ENCODE measurements around the gene SFXN2.

The SFXN2 gene

GRCh38 chr10:102775201-102775934 is 60.9 kb downstream of the SFXN2 start:
- Histone ChIP-seq H3K27me3 (ENCODE audit: control insufficient read depth in 1 of 2, insufficient read depth in 2 of 2, low read length in 2 of 2) (no peaks in the 10 kb centered on the region), H3K4me3 (ENCODE audit: low read depth in 1 of 2, low read length in 2 of 2) (peak overlapping the region in 1 of 2 donors; percentile 57), H3K4me1 (ENCODE audit: insufficient read depth, low read length) (peaks cover 72% of the 10 kb centered on the region), H3K36me3 (ENCODE audit: insufficient read depth, low read length) (no peaks in the 10 kb centered on the region), H3K27ac (ENCODE audit: low read depth, low read length) (peak overlapping the region; percentile 99), H3K9me3 (ENCODE audit: low read length) (no peaks in the 10 kb centered on the region), H3K9ac (ENCODE audit: low read length) (peak overlapping the region; percentile 89)

GRCh38 chr10:102775935-102776669 is 61.7 kb downstream of the SFXN2 start:
- peak overlapping the region; percentile 99 for H3K27ac ChIP-seq (ENCODE audit: low read depth, low read length)
- H3K27me3 ChIP-seq (ENCODE audit: control insufficient read depth in 1 of 2, insufficient read depth in 2 of 2, low read length in 2 of 2) = no peaks in the 10 kb centered on the region
- peak overlapping the region; percentile 51 to 57 for H3K4me3 ChIP-seq (ENCODE audit: low read depth in 1 of 2, low read length in 2 of 2)
- no peaks in the 10 kb centered on the region for H3K9me3 ChIP-seq (ENCODE audit: low read length)
- peaks cover 79% of the 10 kb centered on the region for H3K4me1 ChIP-seq (ENCODE audit: insufficient read depth, low read length)
- H3K36me3 ChIP-seq (ENCODE audit: insufficient read depth, low read length) = no peaks in the 10 kb centered on the region
- H3K9ac ChIP-seq (ENCODE audit: low read length) = peak overlapping the region; percentile 89

- H3K9me3 ChIP-seq (ENCODE audit: low read length) = no peaks in the 10 kb centered on the region
- peak overlapping the region; percentile 89 for H3K9ac ChIP-seq (ENCODE audit: low read length)
- no peaks in the 10 kb centered on the region for H3K27me3 ChIP-seq (ENCODE audit: control insufficient read depth in 1 of 2, insufficient read depth in 2 of 2, low read length in 2 of 2)
- H3K4me3 ChIP-seq (ENCODE audit: low read depth in 1 of 2, low read length in 2 of 2) = peak overlapping the region; percentile 51 to 57
- peaks cover 87% of the 10 kb centered on the region for H3K4me1 ChIP-seq (ENCODE audit: insufficient read depth, low read length)
- H3K27ac ChIP-seq (ENCODE audit: low read depth, low read length) = peak overlapping the region; percentile 99
- no peaks in the 10 kb centered on the region for H3K36me3 ChIP-seq (ENCODE audit: insufficient read depth, low read length)
Observed at GRCh38 chr10:102776779-102777456, 62.5 kb downstream of the SFXN2 start.

- H3K9me3 ChIP-seq (ENCODE audit: low read length) = no peaks in the 10 kb centered on the region
- no peaks in the 10 kb centered on the region for H3K27me3 ChIP-seq (ENCODE audit: control insufficient read depth in 1 of 2, insufficient read depth in 2 of 2, low read length in 2 of 2)
- peak overlapping the region in 1 of 2 donors; percentile 29 for H3K4me3 ChIP-seq (ENCODE audit: low read depth in 1 of 2, low read length in 2 of 2)
- H3K27ac ChIP-seq (ENCODE audit: low read depth, low read length) = peak overlapping the region; percentile 99
- peak overlapping the region; percentile 41 for H3K9ac ChIP-seq (ENCODE audit: low read length)
- peaks cover 94% of the 10 kb centered on the region for H3K4me1 ChIP-seq (ENCODE audit: insufficient read depth, low read length)
- H3K36me3 ChIP-seq (ENCODE audit: insufficient read depth, low read length) = no peaks in the 10 kb centered on the region
Observed at GRCh38 chr10:102777711-102778453, 63.4 kb downstream of the SFXN2 start.

GRCh38 chr10:102778781-102779180 is 64.3 kb downstream of the SFXN2 start:
- Histone ChIP-seq H3K4me3 (ENCODE audit: low read depth in 1 of 2, low read length in 2 of 2) (no peak overlapping the region), H3K4me1 (ENCODE audit: insufficient read depth, low read length) (peaks cover 94% of the 10 kb centered on the region), H3K36me3 (ENCODE audit: insufficient read depth, low read length) (no peaks in the 10 kb centered on the region), H3K27me3 (ENCODE audit: control insufficient read depth in 1 of 2, insufficient read depth in 2 of 2, low read length in 2 of 2) (no peaks in the 10 kb centered on the region), H3K9me3 (ENCODE audit: low read length) (no peaks in the 10 kb centered on the region), H3K9ac (ENCODE audit: low read length) (no peak overlapping the region), H3K27ac (ENCODE audit: low read depth, low read length) (peak overlapping the region; percentile 14)

- no peak overlapping the region for H3K9ac ChIP-seq (ENCODE audit: low read length)
- peaks cover 86% of the 10 kb centered on the region for H3K4me1 ChIP-seq (ENCODE audit: insufficient read depth, low read length)
- no peaks in the 10 kb centered on the region for H3K9me3 ChIP-seq (ENCODE audit: low read length)
- no peaks in the 10 kb centered on the region for H3K27me3 ChIP-seq (ENCODE audit: control insufficient read depth in 1 of 2, insufficient read depth in 2 of 2, low read length in 2 of 2)
- no peaks in the 10 kb centered on the region for H3K36me3 ChIP-seq (ENCODE audit: insufficient read depth, low read length)
- peak overlapping the region; percentile 6 for H3K27ac ChIP-seq (ENCODE audit: low read depth, low read length)
- no peak overlapping the region for H3K4me3 ChIP-seq (ENCODE audit: low read depth in 1 of 2, low read length in 2 of 2)
Observed at GRCh38 chr10:102779680-102780526, 65.5 kb downstream of the SFXN2 start.

GRCh38 chr10:102780527-102780808 is 66.0 kb downstream of the SFXN2 start:
- H3K9ac ChIP-seq (ENCODE audit: low read length) = peak overlapping the region; percentile 42
- peak overlapping the region; percentile 91 for H3K27ac ChIP-seq (ENCODE audit: low read depth, low read length)
- H3K9me3 ChIP-seq (ENCODE audit: low read length) = no peaks in the 10 kb centered on the region
- H3K36me3 ChIP-seq (ENCODE audit: insufficient read depth, low read length) = no peaks in the 10 kb centered on the region
- H3K27me3 ChIP-seq (ENCODE audit: control insufficient read depth in 1 of 2, insufficient read depth in 2 of 2, low read length in 2 of 2) = no peaks in the 10 kb centered on the region
- peaks cover 84% of the 10 kb centered on the region for H3K4me1 ChIP-seq (ENCODE audit: insufficient read depth, low read length)
- no peak overlapping the region for H3K4me3 ChIP-seq (ENCODE audit: low read depth in 1 of 2, low read length in 2 of 2)

- no peak overlapping the region for H3K4me3 ChIP-seq (ENCODE audit: low read depth in 1 of 2, low read length in 2 of 2)
- peak overlapping the region; percentile 42 for H3K9ac ChIP-seq (ENCODE audit: low read length)
- no peaks in the 10 kb centered on the region for H3K9me3 ChIP-seq (ENCODE audit: low read length)
- no peaks in the 10 kb centered on the region for H3K27me3 ChIP-seq (ENCODE audit: control insufficient read depth in 1 of 2, insufficient read depth in 2 of 2, low read length in 2 of 2)
- peaks cover 87% of the 10 kb centered on the region for H3K4me1 ChIP-seq (ENCODE audit: insufficient read depth, low read length)
- H3K27ac ChIP-seq (ENCODE audit: low read depth, low read length) = peak overlapping the region; percentile 91
- H3K36me3 ChIP-seq (ENCODE audit: insufficient read depth, low read length) = no peaks in the 10 kb centered on the region
Observed at GRCh38 chr10:102781090-102781920, 66.9 kb downstream of the SFXN2 start.

- Histone ChIP-seq H3K9ac (ENCODE audit: low read length) (no peak overlapping the region), H3K4me3 (ENCODE audit: low read depth in 1 of 2, low read length in 2 of 2) (peak overlapping the region in 1 of 2 donors; percentile 29), H3K4me1 (ENCODE audit: insufficient read depth, low read length) (peaks cover 87% of the 10 kb centered on the region), H3K27me3 (ENCODE audit: control insufficient read depth in 1 of 2, insufficient read depth in 2 of 2, low read length in 2 of 2) (no peaks in the 10 kb centered on the region), H3K36me3 (ENCODE audit: insufficient read depth, low read length) (no peaks in the 10 kb centered on the region), H3K27ac (ENCODE audit: low read depth, low read length) (peak overlapping the region; percentile 91), H3K9me3 (ENCODE audit: low read length) (no peaks in the 10 kb centered on the region)
Observed at GRCh38 chr10:102781921-102782557, 67.6 kb downstream of the SFXN2 start.

Measured in muscle layer of colon (tissue), 2 donors.